CD4-positive, alpha-beta T cell treated with Interferon gamma for 1 hour (primary cell): ENCODE results near the gene PSTK.

Source experiments
- DNase-seq: peaks from one replicate; pipeline ENCODE4 v3.0.0-alpha.2; 2020

The PSTK gene, protein sequence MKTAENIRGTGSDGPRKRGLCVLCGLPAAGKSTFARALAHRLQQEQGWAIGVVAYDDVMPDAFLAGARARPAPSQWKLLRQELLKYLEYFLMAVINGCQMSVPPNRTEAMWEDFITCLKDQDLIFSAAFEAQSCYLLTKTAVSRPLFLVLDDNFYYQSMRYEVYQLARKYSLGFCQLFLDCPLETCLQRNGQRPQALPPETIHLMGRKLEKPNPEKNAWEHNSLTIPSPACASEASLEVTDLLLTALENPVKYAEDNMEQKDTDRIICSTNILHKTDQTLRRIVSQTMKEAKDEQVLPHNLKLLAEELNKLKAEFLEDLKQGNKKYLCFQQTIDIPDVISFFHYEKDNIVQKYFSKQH

GRCh38 chr10:122980209-122981065 lies at the start of gene PSTK:
PSTK (plus strand) TSS chr10:122980401; CDS start chr10:122980480, 79 bp downstream.
- DNase-seq, result peak; percentile 91

- no peak for DNase-seq
Observed at GRCh38 chr10:122931088-122931906, 48.9 kb upstream of the PSTK start.

- no peak for DNase-seq
Observed at GRCh38 chr10:122939133-122939855, 40.9 kb upstream of the PSTK start.

DNA sequence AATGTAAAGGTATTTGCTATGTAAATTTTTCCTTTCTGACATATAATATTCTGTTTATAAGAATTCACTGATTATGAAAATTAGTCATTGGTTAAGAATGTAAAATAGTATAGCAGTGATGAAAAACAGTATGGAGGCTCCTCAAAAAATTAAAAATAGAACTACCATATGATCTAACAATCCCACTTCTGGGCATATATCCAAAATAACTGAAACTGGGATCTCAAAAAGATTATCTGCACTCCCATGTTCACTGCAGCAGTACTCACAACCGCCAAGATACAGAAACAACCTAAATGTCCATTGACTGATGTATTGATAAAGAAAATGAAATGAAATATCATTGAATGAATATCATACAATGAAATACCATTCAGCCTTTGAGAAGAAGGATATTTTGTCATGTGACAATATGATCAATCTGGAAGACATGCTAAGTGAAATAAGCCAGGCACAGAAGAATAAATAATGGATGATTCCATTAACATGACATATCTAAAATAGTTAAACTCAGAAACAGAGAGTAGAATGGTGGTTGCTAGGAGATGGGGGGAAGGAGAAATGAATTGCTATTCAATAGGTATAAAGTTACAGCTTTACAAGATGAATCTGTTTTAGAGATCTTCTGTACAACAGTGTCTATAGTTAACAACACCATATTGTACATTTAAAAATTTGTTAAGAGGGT lies 40.2 kb upstream of the PSTK start:
- no peak for DNase-seq

DNA sequence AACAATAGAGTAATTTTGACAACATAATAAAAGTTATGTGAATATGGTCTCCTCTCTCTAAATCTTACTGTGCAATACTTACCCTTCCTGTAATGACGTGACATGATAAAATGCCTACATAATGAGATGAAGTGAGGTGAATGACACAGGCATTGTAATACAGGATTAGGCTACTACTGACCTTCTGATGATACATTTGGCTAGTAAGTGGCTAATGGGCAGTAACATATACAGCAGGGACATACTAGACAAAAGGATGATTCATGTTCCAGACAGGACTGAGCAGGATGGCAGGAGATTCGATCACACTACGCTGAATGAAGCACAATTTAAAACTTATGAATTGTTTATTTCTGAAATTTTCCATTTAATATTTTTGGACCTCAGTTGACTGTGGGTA lies 30.9 kb upstream of the PSTK start:
- DNase-seq, result no peak

DNA sequence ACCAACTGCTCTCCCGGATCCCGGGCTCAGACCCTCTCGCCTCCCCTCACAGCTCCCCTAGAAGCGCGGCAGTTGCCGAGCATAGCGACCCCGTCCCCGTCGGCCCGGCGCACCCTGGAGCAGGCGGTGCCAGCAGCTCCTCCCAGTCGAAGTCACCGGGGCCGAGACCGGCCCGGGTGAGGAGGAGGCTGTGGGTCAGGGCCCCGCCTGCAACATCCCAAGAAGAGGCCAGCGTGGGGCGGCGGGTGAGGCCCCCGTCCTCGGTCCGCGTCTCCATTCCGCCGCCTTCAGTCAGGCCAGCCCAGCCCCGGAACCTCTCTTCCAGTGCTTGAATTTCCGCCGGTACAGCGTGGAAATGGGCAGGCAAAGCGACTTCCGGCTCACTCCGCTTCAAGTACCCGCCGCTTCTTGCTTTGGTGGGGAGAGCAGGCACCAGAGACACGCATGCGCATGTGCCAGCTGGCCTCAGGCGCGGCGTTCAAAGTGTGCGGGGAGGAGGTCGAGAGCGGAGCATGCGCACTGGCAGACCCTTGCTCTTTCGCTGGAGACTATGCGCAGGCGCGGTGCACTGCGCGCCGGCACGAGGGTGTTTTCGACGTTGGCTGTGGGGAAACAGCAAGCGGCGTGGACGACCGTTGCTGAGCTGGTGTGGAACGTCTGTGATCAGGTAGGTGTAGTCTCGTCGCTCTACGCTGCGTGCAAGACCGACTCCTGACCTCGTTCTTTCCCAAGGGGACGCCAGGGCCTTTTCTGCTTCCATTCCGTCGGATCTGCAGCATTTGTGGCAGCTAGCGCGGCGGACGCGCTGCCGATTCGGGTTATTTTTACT lies 26.1 kb upstream of the PSTK start, which contains the start of gene C10orf88:
Gene C10orf88 (minus strand): TSS at position 326 of the 829 bp plus-strand sequence. CDS start 49 bp downstream, at position 277.
- DNase-seq, result peak; percentile 100

DNA sequence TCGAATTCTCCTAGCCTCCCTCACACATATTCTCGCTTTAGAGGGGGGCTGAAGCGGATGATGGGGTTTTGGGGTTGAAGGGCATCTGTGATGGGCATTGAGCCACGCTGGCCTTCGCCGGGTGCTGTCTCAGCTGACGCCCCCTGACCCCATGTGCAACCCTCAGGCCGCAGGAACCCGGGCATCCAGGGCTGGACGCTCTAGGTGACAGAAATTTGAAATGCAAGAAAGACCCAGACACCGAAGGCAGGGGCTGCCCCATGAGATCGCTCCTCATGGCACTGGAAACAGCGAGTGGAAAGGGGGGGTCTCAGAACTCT lies 25.5 kb upstream of the PSTK start:
- no peak for DNase-seq

- no peak for DNase-seq
Observed at GRCh38 chr10:122955892-122956291, 24.3 kb upstream of the PSTK start.

DNA sequence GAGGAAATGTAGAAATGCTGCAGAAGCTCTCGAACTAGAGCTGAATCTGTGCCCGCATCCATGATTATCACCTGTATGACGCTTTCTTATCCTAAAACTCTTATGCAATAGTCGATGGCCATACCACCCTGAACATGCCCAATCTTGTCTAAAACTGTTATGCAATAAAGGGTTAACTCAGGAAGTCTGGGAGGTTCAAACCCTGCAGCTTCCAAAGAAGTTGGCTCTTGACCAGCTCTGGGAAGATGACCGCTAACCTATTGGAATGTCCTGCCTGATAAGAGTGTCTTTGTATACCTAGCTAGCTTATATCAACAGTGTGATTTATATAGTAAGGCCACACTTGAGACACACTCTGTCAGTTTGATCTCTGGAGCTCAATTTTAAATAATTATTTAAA lies 22.7 kb upstream of the PSTK start:
- DNase-seq, result no peak

DNA sequence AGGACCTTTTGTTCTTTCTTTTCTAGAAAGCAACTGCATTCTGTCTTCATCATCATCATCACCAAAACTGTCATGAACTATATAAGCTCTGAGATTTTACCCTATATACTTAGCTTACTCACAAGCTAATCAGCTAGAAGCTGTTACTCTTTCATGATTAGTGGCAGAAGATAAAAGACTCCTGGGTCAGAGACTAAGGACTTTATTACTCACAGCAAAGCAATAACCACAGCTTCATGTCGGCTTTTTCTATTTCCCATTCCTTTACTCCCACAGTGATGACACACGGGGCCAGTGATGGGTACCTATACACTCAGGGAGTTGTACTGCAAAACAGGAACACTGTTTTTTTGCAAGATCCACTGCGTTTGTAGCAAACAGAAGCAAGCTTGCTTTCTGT lies 17.8 kb upstream of the PSTK start:
- DNase-seq, result no peak

- no peak for DNase-seq
Observed at GRCh38 chr10:122966879-122967278, 13.3 kb upstream of the PSTK start.

- no peak for DNase-seq
Observed at GRCh38 chr10:122968698-122969097, 11.5 kb upstream of the PSTK start.

DNA sequence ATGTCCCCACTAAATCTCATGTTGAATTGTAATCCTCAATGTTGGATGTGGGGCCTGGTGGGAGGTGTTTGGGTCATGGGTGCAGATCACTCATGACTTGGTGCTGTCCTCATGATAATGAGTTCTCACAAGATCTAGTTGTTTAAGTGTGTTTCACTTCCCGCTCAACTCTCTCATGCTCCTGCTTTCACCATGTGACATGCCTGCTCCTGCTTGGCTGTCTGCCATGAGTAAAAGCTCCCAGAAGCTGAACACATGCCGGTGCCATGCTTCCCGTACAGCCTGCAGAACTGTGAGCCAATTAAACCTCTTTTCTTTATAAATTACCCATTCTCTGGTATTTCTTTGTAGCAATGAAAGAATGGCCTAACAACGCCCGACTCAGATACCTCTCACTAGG lies 6.2 kb upstream of the PSTK start:
- DNase-seq, result no peak

DNA sequence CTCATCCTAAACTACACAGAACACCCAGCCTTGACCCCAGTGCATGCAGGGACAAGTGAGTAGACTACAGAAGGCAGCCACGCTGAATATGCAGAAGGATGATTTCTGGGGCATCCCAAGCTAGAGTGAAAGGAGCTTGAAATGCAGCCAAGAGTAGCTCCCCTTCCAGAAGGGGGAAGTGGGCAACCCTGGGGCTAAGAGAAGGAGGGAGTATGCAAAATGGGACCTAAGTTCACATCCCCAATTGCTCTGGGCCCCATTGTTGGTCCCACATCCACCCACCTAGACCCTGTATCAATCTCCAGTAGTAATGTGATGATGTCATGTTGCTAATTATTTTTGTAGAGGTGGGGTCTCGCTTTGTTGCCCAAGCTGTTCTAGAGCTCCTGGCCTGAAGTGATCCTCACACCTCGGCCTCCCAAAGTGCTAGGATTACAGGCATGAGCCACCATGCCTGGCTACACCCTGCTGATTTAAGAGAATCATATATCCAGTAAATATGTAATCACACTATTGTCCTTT lies 5.6 kb upstream of the PSTK start:
- no peak for DNase-seq

DNA sequence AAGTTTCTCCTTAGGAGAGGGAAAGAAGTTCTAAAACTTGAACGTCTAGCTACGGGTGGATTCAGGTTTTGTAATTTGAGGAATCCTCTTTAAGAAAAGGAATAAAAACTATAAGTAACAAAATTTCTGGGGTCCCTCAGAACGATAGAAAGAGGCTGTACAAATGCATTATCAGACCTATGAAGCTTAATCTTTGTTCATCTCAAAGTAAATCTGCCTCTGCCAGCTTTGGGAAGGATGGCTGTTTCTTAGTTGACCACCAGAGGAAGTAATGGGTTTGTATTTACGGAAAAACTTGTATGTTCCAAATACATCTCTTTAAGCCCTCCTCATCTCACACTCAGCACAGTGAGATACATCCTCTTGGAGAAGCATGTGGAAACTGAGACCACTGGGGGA lies 864 bp downstream of the PSTK start:
- DNase-seq, result no peak

GRCh38 chr10:122983898-122984297 lies 3.7 kb downstream of the PSTK start:
- no peak for DNase-seq

GRCh38 chr10:122984708-122985107 lies 4.5 kb downstream of the PSTK start:
- no peak for DNase-seq

- no peak for DNase-seq
Observed at GRCh38 chr10:122986335-122986734, 6.1 kb downstream of the PSTK start.

DNA sequence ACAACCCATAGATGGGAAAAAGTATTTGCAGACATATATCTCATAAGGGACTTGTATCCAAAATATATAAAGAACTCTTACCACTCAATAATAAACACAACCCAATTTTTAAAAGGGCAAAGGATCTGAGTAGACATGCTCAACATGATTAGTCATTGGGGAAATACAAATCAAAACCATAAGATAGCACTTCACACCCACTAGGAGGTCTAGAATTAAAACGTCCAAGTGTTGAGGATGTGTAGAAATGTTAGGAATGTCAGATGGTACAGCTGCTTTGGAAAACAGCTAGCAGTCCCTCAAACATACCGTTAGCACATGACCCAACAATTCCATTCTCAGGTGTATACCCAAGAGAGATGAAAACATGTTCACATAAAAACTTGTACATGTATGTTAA lies 8.3 kb downstream of the PSTK start:
- no peak for DNase-seq

DNA sequence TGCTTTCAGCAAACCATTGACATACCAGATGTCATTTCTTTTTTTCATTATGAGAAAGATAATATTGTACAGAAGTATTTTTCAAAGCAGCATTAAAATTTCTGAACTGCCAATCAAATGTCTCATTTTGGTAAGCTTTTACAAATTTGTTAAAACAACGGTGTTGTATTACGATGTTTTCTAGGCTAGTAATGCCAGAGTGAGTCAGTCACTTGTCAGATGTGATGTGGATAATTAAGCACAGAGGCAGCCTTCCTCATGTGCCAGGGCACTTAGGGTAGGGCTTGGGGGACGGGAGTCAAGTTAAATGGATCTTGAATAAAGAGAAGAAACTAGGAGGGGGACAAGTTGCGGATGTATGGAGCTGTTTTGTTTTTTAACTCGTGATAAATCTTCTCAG lies 10.1 kb downstream of the PSTK start:
- no peak for DNase-seq
